K562 (cell line): ENCODE data around the gene ZNF277. TPM values are rescaled to one million over a fixed set of nuclear protein-coding genes. Genes with fewer than 3 reads are reported as not detected.
"Not testable (repeated sequence)": the region's sequence is repeated elsewhere in the genome, so short reads cannot be mapped to it uniquely, and the experiment has no call there.

Experiments
- ATAC-seq: fragments of 200-7000 bp; cut with Tn5 transposase; 3 replicates; pipeline ENCODE4 v1.9.1; 2020; ENCODE audit warnings: moderate library complexity
- BruUV-seq: library from RNA; stranded (reverse); fragments of 400-500 nt; replicated peaks from 2 replicates; lab custom pipeline; 2021; lab: Mats Ljungman, UMichigan
- CTCF ChIA-PET: fragments of 300-600 bp; formaldehyde crosslinking; extraction: SDS; loops from one replicate; lab custom pipeline; 2021; ENCODE audit warnings: low intra/inter-chr PET ratio; lab: Yijun Ruan, JAX
- POLR2A ChIA-PET: fragments of 300-600, 350-650 bp; sonication (Branson Sonifier 250); formaldehyde crosslinking; extraction: SDS; loops from one replicate; lab custom pipeline; 2021; ENCODE audit warnings: antibody characterized with exemption, inconsistent platforms; lab: Yijun Ruan, JAX
- DNase-seq, 4 experiments: peaks; one replicate each; pipeline versions ENCODE4 v3.0.0 to v3.0.0-alpha.2; 2011 to 2018; ENCODE audit warnings: low spot score in 3 of 4, mixed read lengths in 3 of 4; ENCODE audit errors: extremely low read depth in 1 of 4
- FAIRE-seq: peaks from 2 replicates; lab custom pipeline; 2011; peaks lifted over from hg19 to GRCh38; lab: Jason Lieb, UNC
- H2AFZ ChIP-seq: 2 replicates; pipeline ENCODE4 v1.6.0; 2011; ENCODE audit warnings: low read depth, low read length, control low read depth, inconsistent platforms
- H3K27ac ChIP-seq: fragments of 200-600 bp; 3 replicates; pipeline ENCODE4 v1.8.0; 2011; ENCODE audit warnings: low read depth, mild to moderate bottlenecking, control low read depth, inconsistent platforms, low read length, moderate library complexity, mixed read lengths; ENCODE audit errors: extremely low read depth
- H3K27me3 ChIP-seq, 2 experiments: fragments of 300-600 bp in 1 of 2; 2 replicates in 1 of 2; 3 replicates in 1 of 2; pipeline versions ENCODE4 v1.6.0 to v1.8.0; 2011; ENCODE audit warnings: inconsistent platforms in 2 of 2, low read length in 2 of 2, mild to moderate bottlenecking in 1 of 2, mixed read lengths in 1 of 2, moderate library complexity in 1 of 2; ENCODE audit not compliant: control insufficient read depth in 2 of 2, insufficient read depth in 2 of 2
- H3K36me3 ChIP-seq: fragments of 300-600 bp; 3 replicates; pipeline ENCODE4 v1.8.0; 2011; ENCODE audit warnings: mild to moderate bottlenecking, low read length, inconsistent platforms; ENCODE audit not compliant: control insufficient read depth, insufficient read depth
- H3K4me1 ChIP-seq, 2 experiments: fragments of 200-600 bp in 1 of 2; replicated peaks in 1 of 2; 2 replicates in 1 of 2; 3 replicates in 1 of 2; pipeline versions ENCODE4 v1.5.1 to v1.8.0; 2011; ENCODE audit warnings: inconsistent platforms in 2 of 2, low read length in 2 of 2, mild to moderate bottlenecking in 1 of 2, mixed read lengths in 1 of 2, moderate library complexity in 1 of 2; ENCODE audit not compliant: control insufficient read depth in 2 of 2, insufficient read depth in 2 of 2
- H3K4me2 ChIP-seq: 2 replicates; pipeline ENCODE4 v1.6.1; 2011; ENCODE audit warnings: low read length, control low read depth, inconsistent platforms, mixed read lengths; ENCODE audit not compliant: insufficient read depth
- H3K4me3 ChIP-seq: fragments of 200-600 bp; sonication (generic), shearing (Covaris generic); 2 replicates; pipeline ENCODE4 v1.5.1; 2016; ENCODE audit warnings: control low read depth, inconsistent platforms
- H3K79me2 ChIP-seq: fragments of 200-600 bp; 3 replicates; pipeline ENCODE4 v1.8.0; 2011; ENCODE audit warnings: low read length, inconsistent platforms; ENCODE audit not compliant: control insufficient read depth, insufficient read depth
- H3K9ac ChIP-seq, 2 experiments: 2 replicates each; pipeline versions ENCODE4 v1.6.0 to v1.6.1; 2011; ENCODE audit warnings: low read depth in 2 of 2, low read length in 2 of 2, control low read depth in 1 of 2, inconsistent platforms in 1 of 2, mild to moderate bottlenecking in 1 of 2, mixed read lengths in 1 of 2; ENCODE audit not compliant: insufficient read depth in 1 of 2
- H3K9me1 ChIP-seq: one replicate; pipeline ENCODE4 v1.6.0; 2011; ENCODE audit warnings: inconsistent platforms, mild to moderate bottlenecking, low read length, moderate library complexity; ENCODE audit not compliant: control insufficient read depth, insufficient read depth
- H3K9me3 ChIP-seq: replicated peaks from 2 replicates; pipeline ENCODE4 v1.5.1; 2011; ENCODE audit warnings: low read depth, low read length, inconsistent platforms; ENCODE audit not compliant: control insufficient read depth, insufficient read depth
- H4K20me1 ChIP-seq: replicated peaks from 2 replicates; pipeline ENCODE4 v1.6.1; 2011; ENCODE audit warnings: low read length, inconsistent platforms, mixed read lengths; ENCODE audit not compliant: control insufficient read depth, insufficient read depth
- FIP1L1 ChIP-seq: fragments of 200-400 bp; formaldehyde crosslinking; IDR thresholded peaks from 2 replicates; pipeline ENCODE4 v1.6.1; 2018; ENCODE audit warnings: mild to moderate bottlenecking, low read depth, low read length; ENCODE audit not compliant: poor library complexity, severe bottlenecking
- MCM7 ChIP-seq, 2 experiments: fragments of 450-650 bp; IDR thresholded peaks; 2 replicates each; pipeline ENCODE4 v1.6.1; 2016 to 2018
- POLR2A ChIP-seq: fragments of 450-650 bp; conservative IDR thresholded peaks from 2 replicates; pipeline ENCODE4 v1.6.1; 2016
- WGBS: fragments of 100-300 bp; shearing (Covaris generic); methylation state at CpG from one replicate; pipeline ENCODE4 v1.1.6; 2016; ENCODE audit warnings: low coverage, mixed read lengths; ENCODE audit not compliant: insufficient coverage; ENCODE audit errors: missing lambda C conversion rate; 5-methylcytosine and 5-hydroxymethylcytosine counted together
- in situ Hi-C: fragments of 300-500 bp; cut with MboI; formaldehyde crosslinking; loops from 4 replicates; pipeline ENCODE4 v1.15.0; 2018; ENCODE audit warnings: inconsistent platforms, mixed read lengths
- intact Hi-C: fragments of 100-400 bp; cut with micrococcal nuclease; formaldehyde crosslinking; loops from 2 replicates; pipeline ENCODE4 v1.14.2; 2022
- polyA plus RNA-seq, 8 experiments: library from polyadenylated mRNA; depleted of rRNA in 4 of 8; stranded (reverse) in 5 of 8; unstranded in 3 of 8; fragments of >200 nt; fragmentation: Nextera tagmentation in 2 of 8; fragmentation: Illumina TruSeq in 1 of 8; extraction: Ambion mirVana in 2 of 8; extraction: Trizol in 1 of 8; gene quantifications; 2 replicates each; pipeline versions ENCODE4 v1.2.1 to v1.2.3, GENCODE V29; 2011 to 2014; ENCODE audit warnings: inconsistent platforms in 1 of 8, missing spikeins in 1 of 8
- total RNA-seq, 7 experiments: library from RNA; depleted of rRNA in 6 of 7; stranded (reverse); fragments of >200 nt in 6 of 7; fragmentation: Illumina TruSeq in 2 of 7; extraction: Trizol in 2 of 7; gene quantifications; 2 replicates each; pipeline versions ENCODE4 v1.2.1 to v1.2.3, GENCODE V29; 2011 to 2021; ENCODE audit warnings: low replicate concordance in 1 of 7
- TF ChIP-seq, protein P1 (sequence below): fragments of 200-800 bp; sonication (Bioruptor generic); IDR thresholded peaks from 2 replicates; pipeline ENCODE4 v1.6.1; 2017; ENCODE audit warnings: missing genetic modification characterization, missing compliant biosample characterization
- TF ChIP-seq, protein P2 (sequence below): fragments of 450-650 bp; IDR thresholded peaks from 2 replicates; pipeline ENCODE4 v1.6.1; 2017; ENCODE audit warnings: antibody characterized with exemption
- TF ChIP-seq, protein P3 (sequence below): fragments of 200-400 bp; formaldehyde crosslinking; IDR thresholded peaks from 2 replicates; pipeline ENCODE4 v1.6.1; 2017; ENCODE audit warnings: mild to moderate bottlenecking, low read depth, low read length, moderate library complexity
- TF ChIP-seq, protein P4 (sequence below): fragments of 450-650 bp; IDR thresholded peaks from one replicate; pipeline ENCODE4 v1.6.1; 2018; ENCODE audit warnings: mild to moderate bottlenecking, moderate library complexity; ENCODE audit not compliant: partially characterized antibody

Gene ZNF277
- total and polyA plus RNA-seq, 9 of the 15 experiments (the other 6 are each of a cell fraction or from before 2014, with no cell fraction given), result 18.8 to 33.5 (median 27.7) TPM

DNA sequence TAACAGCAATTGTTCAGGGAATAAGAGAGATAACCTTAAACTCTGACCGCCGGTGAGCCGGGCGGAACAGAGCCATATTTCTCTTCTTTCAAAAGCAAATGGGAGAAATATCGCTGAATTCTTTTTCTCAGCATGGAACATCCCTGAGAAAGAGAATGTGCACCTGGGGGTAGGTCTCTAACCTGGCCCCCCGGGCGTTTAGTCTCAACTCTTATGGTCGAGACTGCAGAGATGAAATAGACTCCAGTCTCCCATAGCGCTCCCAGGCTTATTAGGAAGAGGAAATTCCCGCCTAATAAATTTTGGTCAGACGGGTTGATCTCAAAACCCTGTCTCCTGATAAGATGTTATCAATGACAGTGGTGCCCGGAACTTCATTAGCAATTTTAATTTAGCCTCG is 43.5 kb downstream of the ZNF277 start:
- in situ Hi-C loops, H3K4me3 ChIP-seq, intact Hi-C loops, FAIRE-seq, H3K9me3 ChIP-seq, H3K4me2 ChIP-seq, CTCF ChIA-PET, H4K20me1 ChIP-seq, H3K36me3 ChIP-seq, H3K27ac ChIP-seq, ATAC-seq, POLR2A ChIA-PET, DNase-seq, BruUV-seq, H3K9me1 ChIP-seq, H2AFZ ChIP-seq, H3K79me2 ChIP-seq, H3K4me1 ChIP-seq, H3K9ac ChIP-seq, H3K27me3 ChIP-seq: not testable (repeated sequence)
- WGBS, result 35% methylated on average over 8 of the region's 13 CpGs

DNA sequence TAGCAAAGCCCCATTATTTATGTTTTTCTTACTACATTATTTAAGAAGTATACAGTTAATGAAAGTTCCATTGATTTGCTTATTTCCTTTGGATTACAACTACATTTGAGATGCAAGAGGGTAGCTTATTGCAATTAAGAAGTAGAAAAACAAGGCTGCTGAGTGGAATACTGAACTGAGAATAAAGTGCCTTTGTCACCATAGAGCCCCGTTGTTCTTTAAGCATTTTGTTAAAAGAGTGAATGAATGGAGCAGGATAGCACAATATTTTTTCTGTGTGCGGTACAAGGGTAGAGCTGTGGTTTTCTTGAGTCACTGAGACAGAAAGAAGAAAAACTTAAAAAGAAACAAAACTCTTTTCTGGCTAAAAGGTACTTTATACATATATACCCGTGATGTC is 45.6 kb downstream of the ZNF277 start:
- H2AFZ ChIP-seq, result no peak overlapping the region
- POLR2A ChIA-PET, result no interaction called here
- H3K27ac ChIP-seq, result no peak overlapping the region
- H3K27me3 ChIP-seq, result peaks cover 0 to 4% of the 10 kb centered on the region in 2 experiments; a peak in 2 of 5 replicates
- BruUV-seq, result no TSS peak
- H3K4me2 ChIP-seq, result no peak overlapping the region
- no peaks in the 10 kb centered on the region for H3K9me1 ChIP-seq
- H4K20me1 ChIP-seq, result no peaks in the 10 kb centered on the region
- no peaks in the 10 kb centered on the region for H3K9me3 ChIP-seq
- H3K4me1 ChIP-seq, result no peaks in the 10 kb centered on the region
- in situ Hi-C loops (no loop called here), intact Hi-C loops (no loop called here)
- ATAC-seq (no peak), DNase-seq (no peak), FAIRE-seq (no peak)
- no peaks in the 10 kb centered on the region for H3K36me3 ChIP-seq
- CTCF ChIA-PET, result no interaction called here
- no peak overlapping the region for H3K4me3 ChIP-seq
- no peaks in the 10 kb centered on the region for H3K79me2 ChIP-seq
- no peak overlapping the region for H3K9ac ChIP-seq
- 30% methylated on average over 3 of the region's 3 CpGs for WGBS
- TF ChIP-seq, protein P1, sequence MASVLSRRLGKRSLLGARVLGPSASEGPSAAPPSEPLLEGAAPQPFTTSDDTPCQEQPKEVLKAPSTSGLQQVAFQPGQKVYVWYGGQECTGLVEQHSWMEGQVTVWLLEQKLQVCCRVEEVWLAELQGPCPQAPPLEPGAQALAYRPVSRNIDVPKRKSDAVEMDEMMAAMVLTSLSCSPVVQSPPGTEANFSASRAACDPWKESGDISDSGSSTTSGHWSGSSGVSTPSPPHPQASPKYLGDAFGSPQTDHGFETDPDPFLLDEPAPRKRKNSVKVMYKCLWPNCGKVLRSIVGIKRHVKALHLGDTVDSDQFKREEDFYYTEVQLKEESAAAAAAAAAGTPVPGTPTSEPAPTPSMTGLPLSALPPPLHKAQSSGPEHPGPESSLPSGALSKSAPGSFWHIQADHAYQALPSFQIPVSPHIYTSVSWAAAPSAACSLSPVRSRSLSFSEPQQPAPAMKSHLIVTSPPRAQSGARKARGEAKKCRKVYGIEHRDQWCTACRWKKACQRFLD (CRISPR knock-in tag), result no peak
- TF ChIP-seq, protein P2, sequence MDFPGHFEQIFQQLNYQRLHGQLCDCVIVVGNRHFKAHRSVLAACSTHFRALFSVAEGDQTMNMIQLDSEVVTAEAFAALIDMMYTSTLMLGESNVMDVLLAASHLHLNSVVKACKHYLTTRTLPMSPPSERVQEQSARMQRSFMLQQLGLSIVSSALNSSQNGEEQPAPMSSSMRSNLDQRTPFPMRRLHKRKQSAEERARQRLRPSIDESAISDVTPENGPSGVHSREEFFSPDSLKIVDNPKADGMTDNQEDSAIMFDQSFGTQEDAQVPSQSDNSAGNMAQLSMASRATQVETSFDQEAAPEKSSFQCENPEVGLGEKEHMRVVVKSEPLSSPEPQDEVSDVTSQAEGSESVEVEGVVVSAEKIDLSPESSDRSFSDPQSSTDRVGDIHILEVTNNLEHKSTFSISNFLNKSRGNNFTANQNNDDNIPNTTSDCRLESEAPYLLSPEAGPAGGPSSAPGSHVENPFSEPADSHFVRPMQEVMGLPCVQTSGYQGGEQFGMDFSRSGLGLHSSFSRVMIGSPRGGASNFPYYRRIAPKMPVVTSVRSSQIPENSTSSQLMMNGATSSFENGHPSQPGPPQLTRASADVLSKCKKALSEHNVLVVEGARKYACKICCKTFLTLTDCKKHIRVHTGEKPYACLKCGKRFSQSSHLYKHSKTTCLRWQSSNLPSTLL, result no peak
- TF ChIP-seq FIP1L1 (no peak), MCM7 (IDR thresholded peaks at IDR 0.05) (no peak), POLR2A (no peak)
- TF ChIP-seq, protein P3, sequence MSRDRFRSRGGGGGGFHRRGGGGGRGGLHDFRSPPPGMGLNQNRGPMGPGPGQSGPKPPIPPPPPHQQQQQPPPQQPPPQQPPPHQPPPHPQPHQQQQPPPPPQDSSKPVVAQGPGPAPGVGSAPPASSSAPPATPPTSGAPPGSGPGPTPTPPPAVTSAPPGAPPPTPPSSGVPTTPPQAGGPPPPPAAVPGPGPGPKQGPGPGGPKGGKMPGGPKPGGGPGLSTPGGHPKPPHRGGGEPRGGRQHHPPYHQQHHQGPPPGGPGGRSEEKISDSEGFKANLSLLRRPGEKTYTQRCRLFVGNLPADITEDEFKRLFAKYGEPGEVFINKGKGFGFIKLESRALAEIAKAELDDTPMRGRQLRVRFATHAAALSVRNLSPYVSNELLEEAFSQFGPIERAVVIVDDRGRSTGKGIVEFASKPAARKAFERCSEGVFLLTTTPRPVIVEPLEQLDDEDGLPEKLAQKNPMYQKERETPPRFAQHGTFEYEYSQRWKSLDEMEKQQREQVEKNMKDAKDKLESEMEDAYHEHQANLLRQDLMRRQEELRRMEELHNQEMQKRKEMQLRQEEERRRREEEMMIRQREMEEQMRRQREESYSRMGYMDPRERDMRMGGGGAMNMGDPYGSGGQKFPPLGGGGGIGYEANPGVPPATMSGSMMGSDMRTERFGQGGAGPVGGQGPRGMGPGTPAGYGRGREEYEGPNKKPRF, result no peak
- TF ChIP-seq, protein P4, sequence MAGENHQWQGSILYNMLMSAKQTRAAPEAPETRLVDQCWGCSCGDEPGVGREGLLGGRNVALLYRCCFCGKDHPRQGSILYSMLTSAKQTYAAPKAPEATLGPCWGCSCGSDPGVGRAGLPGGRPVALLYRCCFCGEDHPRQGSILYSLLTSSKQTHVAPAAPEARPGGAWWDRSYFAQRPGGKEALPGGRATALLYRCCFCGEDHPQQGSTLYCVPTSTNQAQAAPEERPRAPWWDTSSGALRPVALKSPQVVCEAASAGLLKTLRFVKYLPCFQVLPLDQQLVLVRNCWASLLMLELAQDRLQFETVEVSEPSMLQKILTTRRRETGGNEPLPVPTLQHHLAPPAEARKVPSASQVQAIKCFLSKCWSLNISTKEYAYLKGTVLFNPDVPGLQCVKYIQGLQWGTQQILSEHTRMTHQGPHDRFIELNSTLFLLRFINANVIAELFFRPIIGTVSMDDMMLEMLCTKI, result no peak
